GM19324 (cell line): Measurements from ENCODE around the gene SOX4.
A peak's percentile ranks its signal among the peaks of the same experiment; 100 is the strongest.
"Not testable (repeated sequence)": the region's sequence is repeated elsewhere in the genome, so short reads cannot be mapped to it uniquely, and the experiment has no call there.

ENCODE experiments used
- ATAC-seq: cut with Tn5 transposase; IDR thresholded peaks from one replicate; pipeline ENCODE4 v1.9.1; 2021; ENCODE audit warnings: mild to moderate bottlenecking, moderate library complexity; ENCODE audit not compliant: unreplicated experiment, low FRiP score

The SOX4 gene

GRCh38 chr6:21593412-21593926 is at the start of gene SOX4:
Gene SOX4 (plus strand): TSS chr6:21593751. CDS start chr6:21594535, 784 bp downstream.
- peak; percentile 68 for ATAC-seq

DNA sequence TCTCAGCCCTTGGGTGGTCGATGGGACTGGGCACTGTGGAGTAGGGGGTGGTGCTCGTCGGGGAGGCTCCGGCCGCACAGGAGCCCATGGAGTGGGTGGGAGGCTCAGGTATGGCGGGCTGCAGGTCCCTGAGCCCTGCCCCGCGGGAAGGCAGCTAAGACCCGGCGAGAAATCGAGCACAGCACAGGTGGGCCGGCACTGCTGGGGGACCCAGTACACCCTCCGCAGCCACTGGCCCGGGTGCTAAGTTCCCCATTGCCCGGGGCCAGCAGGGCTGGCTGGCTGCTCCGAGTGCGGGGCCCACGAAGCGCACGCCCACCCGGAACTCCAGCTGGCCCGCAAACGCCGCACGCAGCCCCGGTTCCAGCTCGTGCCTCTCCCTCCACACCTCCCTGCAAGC is 41.3 kb upstream of the SOX4 start:
- not testable (repeated sequence) for ATAC-seq

DNA sequence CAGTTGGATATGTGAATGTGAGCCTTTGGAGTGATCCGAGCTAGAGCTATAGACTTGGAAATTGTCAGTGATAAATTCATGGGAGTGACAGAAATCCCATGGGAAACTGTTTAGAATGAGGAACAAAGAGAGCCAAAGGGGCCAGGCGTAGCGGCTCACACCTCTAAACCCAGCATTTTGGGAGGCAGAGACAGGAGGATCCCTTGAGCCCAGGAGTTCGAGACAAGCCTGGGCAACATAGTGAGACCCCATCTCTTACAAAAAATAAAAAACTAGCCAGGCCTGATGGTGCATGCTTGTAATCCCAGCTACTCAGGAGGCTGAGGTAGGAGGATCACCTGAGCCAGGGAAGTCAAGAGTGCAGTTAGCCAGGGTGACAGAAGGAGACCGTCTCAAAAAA is 39.3 kb upstream of the SOX4 start:
- no peak for ATAC-seq

DNA sequence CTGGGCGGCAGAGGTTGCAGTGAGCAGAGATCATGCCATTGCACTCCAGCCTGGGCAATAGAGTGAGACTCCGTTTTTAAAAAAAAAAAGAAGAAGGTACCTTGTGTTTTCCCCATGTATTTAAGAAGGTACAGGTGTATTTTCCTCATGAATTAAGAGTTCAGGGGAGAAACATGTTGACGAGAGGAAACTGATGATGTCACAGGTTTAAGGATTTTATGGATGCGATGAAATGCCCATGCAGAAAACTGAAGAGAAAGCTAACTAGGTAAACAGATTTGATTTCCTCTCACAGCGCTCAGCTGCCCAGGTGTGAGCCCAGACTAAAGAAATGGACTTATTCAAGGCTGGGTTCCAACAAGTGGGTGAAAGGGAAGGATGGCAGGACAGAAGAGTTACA is 38.4 kb upstream of the SOX4 start:
- ATAC-seq = no peak

DNA sequence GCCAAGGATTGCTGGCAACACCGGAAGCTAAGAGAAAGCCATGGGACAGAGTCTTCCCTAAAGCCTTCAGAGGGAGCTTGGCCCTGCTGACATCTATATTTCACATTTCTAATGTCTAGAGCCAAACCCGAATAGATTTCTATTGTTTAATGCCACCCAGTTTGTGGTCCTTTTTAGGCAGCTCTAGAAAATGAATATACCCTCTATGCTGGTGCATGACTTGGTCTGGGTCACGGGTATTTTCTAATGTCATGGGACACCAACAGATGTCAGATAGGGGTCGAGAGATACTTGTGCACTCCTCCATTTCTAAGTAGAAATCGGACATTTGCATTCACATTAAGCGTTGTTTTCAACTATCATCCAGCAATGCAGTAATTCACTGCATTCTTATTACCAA is 37.0 kb upstream of the SOX4 start:
- ATAC-seq = no peak

DNA sequence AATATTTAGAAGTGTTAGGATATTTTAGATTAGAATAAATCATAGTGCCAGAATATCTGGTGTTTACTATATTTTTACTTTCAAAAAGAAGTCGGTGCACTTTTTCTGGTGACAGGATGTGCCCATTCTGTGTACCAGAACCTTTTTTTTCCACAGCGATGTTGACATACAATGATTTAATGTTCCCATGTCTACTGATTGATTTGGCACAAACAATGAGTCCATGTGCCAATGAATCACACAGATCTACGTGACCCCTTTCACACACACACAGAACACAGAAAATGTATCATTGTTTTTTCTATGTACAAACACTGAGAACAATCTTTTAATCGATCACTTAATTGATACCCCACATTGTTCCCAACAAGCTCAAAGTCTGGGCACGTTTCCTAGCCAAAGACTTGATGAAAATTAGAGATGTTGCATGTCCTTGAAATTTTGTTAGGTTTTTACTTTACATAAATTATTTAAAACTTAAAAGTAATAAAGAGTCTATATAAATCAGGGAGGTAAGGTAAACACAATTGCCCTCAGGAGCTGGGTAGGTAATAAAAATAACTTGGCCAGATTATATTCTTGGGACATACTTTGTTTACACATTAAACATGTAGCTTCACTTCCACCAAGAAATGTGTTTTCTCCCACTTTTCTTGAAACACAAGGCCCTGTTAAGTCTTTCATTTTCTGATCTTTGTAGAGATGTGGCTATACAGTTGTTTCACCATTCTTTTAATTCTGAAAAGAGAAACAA is 36.4 kb upstream of the SOX4 start:
- ATAC-seq = no peak

GRCh38 chr6:21559238-21559637 is 34.3 kb upstream of the SOX4 start:
- ATAC-seq = no peak

DNA sequence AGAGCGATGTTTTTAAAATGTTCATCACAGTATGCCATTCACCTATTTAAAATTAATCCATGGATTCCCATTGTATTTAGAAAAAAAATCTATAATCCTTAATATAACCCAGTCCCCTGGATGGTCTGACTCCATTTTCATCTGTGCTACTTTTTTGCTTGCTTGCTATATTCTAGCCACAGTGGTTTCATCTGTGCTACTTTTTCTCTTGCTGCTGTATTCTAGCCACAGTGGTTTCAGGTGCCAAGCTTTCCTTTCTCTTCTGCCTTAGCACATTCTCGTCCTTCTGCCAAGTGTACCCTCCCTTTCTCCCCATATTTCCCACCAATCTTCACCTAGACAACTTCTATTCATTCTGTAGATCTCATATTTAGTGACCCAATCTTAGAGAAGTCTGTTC is 33.3 kb upstream of the SOX4 start:
- ATAC-seq = no peak

DNA sequence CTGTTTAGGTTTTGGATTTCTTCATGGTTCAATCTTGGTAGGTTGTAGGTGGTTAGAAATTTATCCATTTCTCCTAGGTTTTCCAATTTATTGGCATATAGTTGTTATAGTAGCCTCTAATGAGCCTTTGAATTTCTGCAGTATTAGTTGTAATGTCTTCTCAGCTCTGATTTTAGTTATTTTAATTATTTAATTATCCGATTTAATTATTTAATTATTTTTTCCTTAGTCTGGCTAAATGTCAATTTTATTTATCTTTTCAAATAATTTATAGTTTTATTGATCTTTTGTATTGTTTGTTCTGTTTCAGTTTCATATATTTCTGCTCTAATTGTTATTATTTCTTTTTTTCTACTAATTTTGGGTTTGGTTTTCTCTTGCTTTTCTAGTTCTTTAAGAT is 28.1 kb upstream of the SOX4 start:
- ATAC-seq = no peak

DNA sequence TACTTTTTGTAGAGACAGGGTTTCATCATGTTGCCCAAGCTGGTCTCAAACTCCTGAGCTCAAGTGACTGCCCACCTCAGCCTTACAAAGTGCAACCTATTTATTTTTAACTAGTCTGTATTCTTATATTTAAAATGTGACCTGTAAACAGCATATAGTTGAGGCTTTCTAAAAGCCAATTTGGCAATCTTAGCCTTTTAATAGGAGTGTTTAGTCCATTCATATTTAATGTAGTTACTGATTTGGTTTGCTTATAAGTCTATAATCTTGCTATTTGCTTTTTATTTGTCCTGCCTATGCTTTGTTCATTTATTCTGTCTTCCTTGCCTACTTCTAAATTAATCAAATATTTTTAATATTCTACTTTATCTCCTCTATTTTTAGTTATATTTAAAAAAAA is 15.0 kb upstream of the SOX4 start:
- ATAC-seq = no peak

GRCh38 chr6:21582651-21583050 is 10.9 kb upstream of the SOX4 start:
- no peak for ATAC-seq

DNA sequence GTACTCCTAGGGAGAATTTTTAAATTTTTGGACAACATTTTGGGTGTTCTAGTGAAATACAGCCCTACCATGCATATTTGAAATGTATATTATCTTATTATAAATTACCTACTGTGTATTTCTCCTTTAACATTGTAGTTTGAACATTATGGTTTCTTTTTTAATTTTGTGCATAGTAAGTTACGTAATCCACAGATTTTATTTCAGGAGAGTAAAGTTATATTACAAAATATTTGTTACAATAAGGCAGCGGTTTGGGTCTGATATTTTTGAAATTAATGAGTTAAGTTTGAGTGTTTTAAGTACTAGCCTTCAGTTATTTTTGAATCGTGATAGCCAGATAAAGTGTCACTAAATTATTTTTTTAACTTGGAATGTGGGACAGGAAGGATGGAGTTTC is 7.3 kb upstream of the SOX4 start:
- ATAC-seq = no peak

DNA sequence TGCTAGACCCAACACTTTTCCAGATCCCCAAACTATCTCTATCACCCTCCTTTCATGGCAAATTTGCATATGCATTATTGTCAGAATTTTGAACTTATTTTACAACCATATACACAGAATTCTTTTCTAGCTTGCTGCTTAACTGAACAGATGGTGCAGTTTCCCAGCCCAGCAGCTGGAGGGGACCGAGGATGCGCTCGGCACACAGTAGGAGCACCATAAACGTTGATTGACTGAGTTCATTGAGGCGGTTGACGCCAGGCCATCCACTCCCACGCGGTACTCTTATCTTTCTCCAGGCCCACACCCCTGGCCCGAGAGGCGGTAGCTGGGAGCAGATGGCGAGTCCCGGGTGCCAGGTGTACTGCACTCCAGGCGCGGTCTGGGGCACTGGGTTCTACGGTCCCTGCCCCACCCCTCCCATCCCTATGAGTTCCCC is 6.8 kb upstream of the SOX4 start:
- ATAC-seq = no peak

DNA sequence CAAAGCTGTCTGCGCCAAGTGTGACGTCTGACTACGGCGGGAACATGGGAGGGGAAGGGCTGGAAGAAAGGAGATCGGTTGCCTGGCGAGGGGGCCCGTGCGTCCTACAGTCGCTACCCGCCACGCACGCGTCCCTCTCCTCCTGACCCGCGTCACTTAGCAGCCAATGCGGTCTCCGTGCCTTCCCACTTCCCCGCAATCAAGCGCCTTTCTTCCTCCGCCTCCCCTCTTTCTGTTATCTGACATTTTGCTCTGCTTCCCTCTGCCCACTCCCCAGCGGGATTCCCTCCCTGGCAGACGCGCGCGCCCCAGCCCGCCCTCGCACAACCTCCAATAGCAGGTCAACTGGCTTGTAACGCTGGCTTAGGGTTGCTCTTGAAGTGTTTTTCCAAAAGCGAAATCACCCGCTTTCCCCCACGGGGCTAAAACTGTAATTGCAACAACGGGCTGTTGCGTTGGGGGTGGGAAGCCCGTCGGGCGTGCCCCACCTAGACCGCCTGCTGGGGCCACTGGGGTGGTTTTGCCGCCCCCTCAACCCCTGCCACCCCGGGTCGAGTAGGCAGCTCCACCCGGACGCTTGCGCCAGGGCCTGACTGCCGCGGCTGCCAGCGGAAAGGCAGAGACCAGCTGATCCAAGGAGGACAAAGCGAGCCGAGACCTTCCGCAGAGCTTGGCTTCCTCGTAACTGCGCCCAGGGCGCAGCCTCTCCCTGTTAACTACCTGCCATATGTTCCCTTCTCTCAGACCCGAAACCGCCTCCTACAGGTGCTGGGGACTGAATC is 6.2 kb upstream of the SOX4 start:
- peak; percentile 39 for ATAC-seq

- peak; percentile 38 for ATAC-seq
These were observed 5.5 kb upstream of the SOX4 start for GRCh38 chr6:21587961-21588480.

- peak; percentile 36 for ATAC-seq
These were observed 4.8 kb upstream of the SOX4 start for GRCh38 chr6:21588481-21589351.

GRCh38 chr6:21589352-21590345 is 3.9 kb upstream of the SOX4 start:
- peak; percentile 37 for ATAC-seq

GRCh38 chr6:21590346-21590745 is 3.2 kb upstream of the SOX4 start:
- ATAC-seq = no peak

DNA sequence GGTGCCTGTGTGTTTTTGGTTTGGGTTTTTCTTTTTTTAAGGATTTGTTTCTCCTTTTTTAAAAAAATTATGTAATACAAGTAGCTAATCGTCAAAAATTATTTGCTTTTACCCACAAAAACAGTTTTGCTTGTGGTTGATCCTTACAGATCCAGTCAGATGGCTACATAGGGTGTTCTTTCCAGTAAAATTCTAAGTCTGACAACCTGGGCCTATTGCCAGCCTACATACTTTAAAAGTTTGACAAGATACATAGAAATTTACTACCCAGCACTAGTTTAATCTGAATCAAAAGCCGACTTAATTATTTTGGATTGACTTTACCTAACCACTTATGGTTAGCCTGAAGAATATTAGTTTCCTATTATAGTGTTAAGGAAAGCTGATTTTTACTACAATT is 2.1 kb upstream of the SOX4 start:
- no peak for ATAC-seq
